A549 (cell line): ENCODE measurements around the gene MAP3K4.

ENCODE experiments used
- ELK1 ChIP-seq: fragments of 150-350 bp; IDR thresholded peaks from 2 replicates; pipeline ENCODE4 v1.6.1; 2014; ENCODE audit warnings: low read depth, mild to moderate bottlenecking, low read length
- EP300 ChIP-seq, 2 experiments: fragments of >200 bp; sonication (Bioruptor Twin); formaldehyde crosslinking; IDR thresholded peaks; 2 replicates in 1 of 2; 3 replicates in 1 of 2; pipeline ENCODE4 v1.6.1; 2016 to 2017
- MAX ChIP-seq: IDR thresholded peaks from 2 replicates; pipeline ENCODE4 v1.6.1; 2012
- NPAS2 ChIP-seq: fragments of 250-450 bp; sonication (Bioruptor Pico); IDR thresholded peaks from 2 replicates; pipeline ENCODE4 v1.8.0; 2022; ENCODE audit warnings: mild to moderate bottlenecking, moderate library complexity, borderline replicate concordance
- POLR2A ChIP-seq: IDR thresholded peaks from 2 replicates; pipeline ENCODE4 v1.6.1; 2012; ENCODE audit warnings: mild to moderate bottlenecking, low read length
- TF ChIP-seq, protein P1 (sequence below): fragments of >200 bp; sonication (Bioruptor Twin); formaldehyde crosslinking; IDR thresholded peaks from 3 replicates; pipeline ENCODE4 v1.5.1; 2016

DNA sequence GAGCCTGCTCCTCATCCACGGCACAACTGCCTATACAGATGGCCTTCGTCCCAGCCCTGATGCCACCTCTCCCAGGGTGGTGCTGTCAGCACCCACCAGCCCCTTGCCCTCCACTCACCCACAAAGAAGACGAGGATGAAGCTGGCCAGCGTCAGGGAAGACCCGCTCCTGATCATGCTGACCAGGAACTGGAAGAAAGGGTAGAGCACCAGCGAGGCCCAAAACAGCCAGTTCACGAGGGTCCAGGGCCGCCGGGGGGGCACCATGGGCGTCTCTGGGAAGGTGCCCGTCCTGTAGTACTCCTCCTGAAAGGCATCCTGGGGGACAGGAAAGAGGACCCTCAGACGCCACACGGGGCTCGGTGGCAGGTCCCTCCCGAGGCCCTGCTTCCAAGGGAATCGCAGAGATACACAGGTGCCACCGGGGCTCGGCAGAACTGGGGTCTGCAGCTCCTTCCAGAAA, 147.8 kb downstream of the MAP3K4 start:
- no peak for TF ChIP-seq POLR2A
- TF ChIP-seq NPAS2 (CRISPR knock-in tag), result no peak
- TF ChIP-seq, protein P1, sequence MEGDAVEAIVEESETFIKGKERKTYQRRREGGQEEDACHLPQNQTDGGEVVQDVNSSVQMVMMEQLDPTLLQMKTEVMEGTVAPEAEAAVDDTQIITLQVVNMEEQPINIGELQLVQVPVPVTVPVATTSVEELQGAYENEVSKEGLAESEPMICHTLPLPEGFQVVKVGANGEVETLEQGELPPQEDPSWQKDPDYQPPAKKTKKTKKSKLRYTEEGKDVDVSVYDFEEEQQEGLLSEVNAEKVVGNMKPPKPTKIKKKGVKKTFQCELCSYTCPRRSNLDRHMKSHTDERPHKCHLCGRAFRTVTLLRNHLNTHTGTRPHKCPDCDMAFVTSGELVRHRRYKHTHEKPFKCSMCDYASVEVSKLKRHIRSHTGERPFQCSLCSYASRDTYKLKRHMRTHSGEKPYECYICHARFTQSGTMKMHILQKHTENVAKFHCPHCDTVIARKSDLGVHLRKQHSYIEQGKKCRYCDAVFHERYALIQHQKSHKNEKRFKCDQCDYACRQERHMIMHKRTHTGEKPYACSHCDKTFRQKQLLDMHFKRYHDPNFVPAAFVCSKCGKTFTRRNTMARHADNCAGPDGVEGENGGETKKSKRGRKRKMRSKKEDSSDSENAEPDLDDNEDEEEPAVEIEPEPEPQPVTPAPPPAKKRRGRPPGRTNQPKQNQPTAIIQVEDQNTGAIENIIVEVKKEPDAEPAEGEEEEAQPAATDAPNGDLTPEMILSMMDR, result no peak
- no peak for TF ChIP-seq MAX
- no peak for TF ChIP-seq ELK1
- TF ChIP-seq EP300 (IDR thresholded peaks at IDR 0.05), result no peak
